Spleen (tissue), 11 donors: ENCODE results near the gene AKR1B1. TPM values are rescaled to one million over a fixed set of nuclear protein-coding genes. Genes with fewer than 3 reads are reported as not detected.
A peak's percentile ranks its signal among the peaks of the same experiment; 100 is the strongest.

Experiments used
- DNase-seq: peaks from one replicate; pipeline ENCODE4 v3.0.0-alpha.2; 2020
- H3K27ac ChIP-seq, 8 donors: fragments of 200-600 bp; sonication (generic) in 7 of 8; 1 replicate in 4 of 8; 2 replicates in 4 of 8; pipeline versions ENCODE4 v1.5.0 to v1.8.0; 2016 to 2021; ENCODE audit warnings: inconsistent platforms in 4 of 8, mild to moderate bottlenecking in 4 of 8, moderate library complexity in 1 of 8
- H3K27me3 ChIP-seq, 7 donors: fragments of 200-600 bp; sonication (generic) in 6 of 7; replicated peaks in 1 of 7; 1 replicate in 4 of 7; 2 replicates in 3 of 7; pipeline versions ENCODE4 v1.5.0 to v1.8.0; 2016 to 2021; ENCODE audit warnings: inconsistent platforms in 3 of 7, mild to moderate bottlenecking in 1 of 7
- H3K36me3 ChIP-seq, 6 donors: fragments of 200-600 bp; sonication (generic) in 5 of 6; 1 replicate in 4 of 6; 2 replicates in 2 of 6; pipeline versions ENCODE4 v1.5.0 to v1.8.0; 2016 to 2021; ENCODE audit warnings: inconsistent platforms in 2 of 6
- H3K4me1 ChIP-seq, 6 donors: fragments of 200-600 bp; sonication (generic) in 5 of 6; 1 replicate in 3 of 6; 2 replicates in 3 of 6; pipeline versions ENCODE4 v1.5.0 to v1.8.0; 2016 to 2021; ENCODE audit warnings: inconsistent platforms in 3 of 6
- H3K4me3 ChIP-seq, 8 donors: fragments of 200-600 bp; sonication (generic) in 7 of 8; 1 replicate in 4 of 8; 2 replicates in 4 of 8; pipeline versions ENCODE4 v1.5.0 to v1.8.0; 2016 to 2021; ENCODE audit warnings: inconsistent platforms in 4 of 8, mild to moderate bottlenecking in 4 of 8, moderate library complexity in 2 of 8
- H3K9me3 ChIP-seq, 8 donors: fragments of 200-600 bp; sonication (generic) in 7 of 8; 1 replicate in 4 of 8; 2 replicates in 4 of 8; pipeline versions ENCODE4 v1.5.0 to v1.8.0; 2016 to 2021; ENCODE audit warnings: inconsistent platforms in 4 of 8
- POLR2A ChIP-seq, 3 donors: fragments of 450-650 bp; IDR thresholded peaks; one replicate each; pipeline ENCODE4 v1.5.1; 2017; ENCODE audit warnings: antibody characterized with exemption in 3 of 3, mild to moderate bottlenecking in 1 of 3
- POLR2AphosphoS5 ChIP-seq, 3 donors: sonication (generic); formaldehyde crosslinking; IDR thresholded peaks; one replicate each; pipeline ENCODE4 v1.5.1; 2017; ENCODE audit warnings: antibody characterized with exemption in 3 of 3
- WGBS, 5 donors: extraction: QIAGEN DNeasy Blood & Tissue Kit in 3 of 5; methylation state at CpG; one replicate each; pipeline versions ENCODE4 v1.1.5 to v1.1.7; 2013 to 2018; 5-methylcytosine and 5-hydroxymethylcytosine counted together
- intact Hi-C: fragments of 100-400 bp; cut with DNase I; formaldehyde crosslinking; loops from one replicate; pipeline ENCODE4 v1.15.0; 2023; ENCODE audit warnings: low total_unique reads
- polyA plus RNA-seq, 3 donors: library from polyadenylated mRNA; stranded (reverse); fragments of 200-250 nt; gene quantifications; one replicate each; pipeline ENCODE4 v1.2.1, GENCODE V29; 2013
- total RNA-seq, 7 donors: library from RNA; depleted of rRNA in 3 of 7; stranded (reverse); fragments of >200 nt in 3 of 7; fragmentation: NEBNext Ultra II Directional in 4 of 7; extraction: Animal tissue kit (Norgen Biotek cat#: 25700) in 4 of 7; gene quantifications; one replicate each; pipeline versions ENCODE4 v1.1.0 to v1.2.1, GENCODE V29; 2016 to 2021
- TF ChIP-seq, protein P1 (sequence below), 11 experiments: fragments of 200-600 bp in 7 of 11; fragments of 450-650 bp in 4 of 11; sonication (generic) in 4 of 11; IDR thresholded peaks in 8 of 11; conservative IDR thresholded peaks in 3 of 11; 1 replicate in 7 of 11; 2 replicates in 4 of 11; pipeline versions ENCODE4 v1.4.0 to v1.8.0; 2016 to 2021; ENCODE audit warnings: antibody characterized with exemption in 11 of 11, inconsistent platforms in 4 of 11, mild to moderate bottlenecking in 1 of 11
- donor health status: healthy with polysubstance abuse.
- donor health status: DM: no; HTN: no; CAD: no; lungs with moderate emphysema.
- donor health status: DM: no; HTN: no; CAD: no.
- donor health status: Bipolar disorder and iron deficiency.
- donor health status: healthy.
- donor health status: DM: no; HTN: no; CAD: no.
- donor health status: DM: yes; HTN: yes; CAD: no.

Gene AKR1B1
- total and polyA plus RNA-seq, 10 donors: 53.7 to 112 (median 68.3) TPM

- TF ChIP-seq, protein P1, sequence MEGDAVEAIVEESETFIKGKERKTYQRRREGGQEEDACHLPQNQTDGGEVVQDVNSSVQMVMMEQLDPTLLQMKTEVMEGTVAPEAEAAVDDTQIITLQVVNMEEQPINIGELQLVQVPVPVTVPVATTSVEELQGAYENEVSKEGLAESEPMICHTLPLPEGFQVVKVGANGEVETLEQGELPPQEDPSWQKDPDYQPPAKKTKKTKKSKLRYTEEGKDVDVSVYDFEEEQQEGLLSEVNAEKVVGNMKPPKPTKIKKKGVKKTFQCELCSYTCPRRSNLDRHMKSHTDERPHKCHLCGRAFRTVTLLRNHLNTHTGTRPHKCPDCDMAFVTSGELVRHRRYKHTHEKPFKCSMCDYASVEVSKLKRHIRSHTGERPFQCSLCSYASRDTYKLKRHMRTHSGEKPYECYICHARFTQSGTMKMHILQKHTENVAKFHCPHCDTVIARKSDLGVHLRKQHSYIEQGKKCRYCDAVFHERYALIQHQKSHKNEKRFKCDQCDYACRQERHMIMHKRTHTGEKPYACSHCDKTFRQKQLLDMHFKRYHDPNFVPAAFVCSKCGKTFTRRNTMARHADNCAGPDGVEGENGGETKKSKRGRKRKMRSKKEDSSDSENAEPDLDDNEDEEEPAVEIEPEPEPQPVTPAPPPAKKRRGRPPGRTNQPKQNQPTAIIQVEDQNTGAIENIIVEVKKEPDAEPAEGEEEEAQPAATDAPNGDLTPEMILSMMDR (IDR thresholded peaks at IDR 0.05 in 8 of 11, conservative IDR thresholded peaks at IDR 0.05 in 3 of 11): no peak
- TF ChIP-seq POLR2AphosphoS5 (IDR thresholded peaks at IDR 0.05) (no peak), POLR2A (IDR thresholded peaks at IDR 0.05) (no peak)
- H3K27ac ChIP-seq: no peak overlapping the region
- H3K9me3 ChIP-seq: no peaks in the 10 kb centered on the region
- peaks cover 0 to 8% (median 0%) of the 10 kb centered on the region in 6 donors for H3K36me3 ChIP-seq
- peaks cover 14 to 70% (median 40%) of the 10 kb centered on the region in 6 donors for H3K4me1 ChIP-seq
- intact Hi-C loops: no loop called here
- 90 to 96% (median 93%) methylated on average over 2 of the region's 2 CpGs for WGBS, 5 donors
- no peak overlapping the region for H3K4me3 ChIP-seq
- peaks cover 0 to 11% (median 0%) of the 10 kb centered on the region in 7 donors for H3K27me3 ChIP-seq
- DNase-seq: no peak
These were observed 1.7 kb downstream of the AKR1B1 start for GRCh38 chr7:134457210-134457609.

DNA sequence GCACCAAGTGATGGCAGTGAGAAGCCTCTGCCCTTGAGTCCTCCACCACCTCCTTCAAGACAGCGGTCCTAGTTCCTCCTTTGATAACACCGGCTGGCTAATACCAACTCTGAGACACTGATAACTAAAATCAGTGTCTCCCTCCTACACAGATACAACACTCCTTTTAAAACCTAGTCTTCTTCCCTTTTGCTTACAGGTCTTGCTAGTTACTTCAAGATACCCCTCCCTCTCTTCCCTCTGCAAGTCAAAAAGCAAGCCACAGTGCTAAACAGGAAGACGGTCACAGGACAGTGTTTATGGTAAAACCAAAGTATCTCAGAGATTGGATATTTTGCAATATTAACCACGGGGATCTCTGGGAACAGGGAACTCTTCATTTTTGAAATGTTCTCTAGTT is 4.6 kb downstream of the AKR1B1 start:
- no peak overlapping the region for H3K4me3 ChIP-seq
- peaks cover 0 to 11% (median 0%) of the 10 kb centered on the region in 7 donors for H3K27me3 ChIP-seq
- H3K9me3 ChIP-seq: no peaks in the 10 kb centered on the region
- WGBS, 5 donors: 21 to 38% (median 26%) methylated on average over 4 of the region's 4 CpGs
- intact Hi-C loops: no loop called here
- H3K36me3 ChIP-seq: peaks cover 3 to 34% (median 22%) of the 10 kb centered on the region in 6 donors
- DNase-seq: no peak
- peaks cover 13 to 66% (median 35%) of the 10 kb centered on the region in 6 donors for H3K4me1 ChIP-seq
- TF ChIP-seq POLR2AphosphoS5 (IDR thresholded peaks at IDR 0.05): no peak
- TF ChIP-seq, protein P1 (IDR thresholded peaks at IDR 0.05 in 8 of 11, conservative IDR thresholded peaks at IDR 0.05 in 3 of 11): no peak
- no peak for TF ChIP-seq POLR2A (IDR thresholded peaks at IDR 0.05)
- H3K27ac ChIP-seq: peak overlapping the region in 5 of 8 donors; percentile 37 to 66 (median 55)

DNA sequence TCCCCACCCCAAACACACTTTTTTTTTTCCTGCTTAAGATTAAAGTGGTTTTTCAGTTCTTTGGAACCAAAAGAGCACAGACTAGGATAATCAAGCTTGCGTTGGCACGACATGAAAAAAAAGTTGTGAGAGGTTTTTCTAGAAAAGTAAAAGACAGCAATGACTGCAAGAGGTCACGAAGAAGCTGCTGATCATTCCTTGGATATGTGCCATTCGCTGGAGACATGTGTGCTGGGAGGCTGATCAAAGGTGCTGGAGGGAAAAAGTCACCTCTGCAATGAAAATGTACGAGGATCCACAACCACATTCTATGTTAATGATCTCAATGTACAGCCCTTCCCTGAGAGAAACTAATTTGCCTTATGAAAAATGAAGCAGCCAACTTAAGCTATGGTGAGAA is 5.4 kb downstream of the AKR1B1 start:
- TF ChIP-seq, protein P1 (IDR thresholded peaks at IDR 0.05 in 8 of 11, conservative IDR thresholded peaks at IDR 0.05 in 3 of 11): no peak
- TF ChIP-seq POLR2AphosphoS5 (IDR thresholded peaks at IDR 0.05): no peak
- no peak for TF ChIP-seq POLR2A (IDR thresholded peaks at IDR 0.05)
- Histone ChIP-seq H3K27me3 (peaks cover 0 to 4% (median 0%) of the 10 kb centered on the region in 7 donors), H3K4me1 (peaks cover 12 to 62% (median 32%) of the 10 kb centered on the region in 6 donors), H3K36me3 (peaks cover 5 to 41% (median 28%) of the 10 kb centered on the region in 6 donors), H3K27ac (peak overlapping the region in 1 of 8 donors; percentile 61), H3K9me3 (no peaks in the 10 kb centered on the region), H3K4me3 (no peak overlapping the region)
- 91 to 94% (median 94%) methylated on average over 5 of the region's 5 CpGs for WGBS, 5 donors
- no peak for DNase-seq
- intact Hi-C loops: no loop called here

DNA sequence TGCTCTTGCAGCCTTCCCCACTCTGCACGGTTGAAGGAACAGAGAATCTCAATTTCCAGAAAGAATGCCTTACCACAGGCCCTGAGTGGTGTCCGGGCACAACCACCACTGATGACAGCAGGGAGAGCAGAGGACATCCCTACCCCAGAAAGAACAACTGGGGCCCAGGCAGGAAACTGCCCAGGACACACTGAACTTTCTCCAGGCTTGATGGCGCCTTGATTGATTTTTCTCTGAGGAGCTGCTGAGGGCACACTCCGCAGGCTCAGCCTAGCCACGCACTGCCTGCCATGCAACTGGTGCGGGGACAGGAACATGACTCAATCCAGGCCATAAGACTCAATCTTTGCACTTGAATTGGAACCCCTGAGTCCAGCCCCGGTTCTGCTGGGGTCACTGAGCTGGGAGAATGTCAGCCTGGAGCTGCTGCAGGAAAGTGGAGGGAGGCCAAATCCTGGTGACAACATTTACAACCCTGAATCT is 5.9 kb downstream of the AKR1B1 start:
- no peak overlapping the region for H3K4me3 ChIP-seq
- WGBS, 5 donors: 87 to 92% (median 90%) methylated on average over 4 to 7 of the region's 7 CpGs
- intact Hi-C loops: no loop called here
- TF ChIP-seq POLR2A (IDR thresholded peaks at IDR 0.05) (no peak), POLR2AphosphoS5 (IDR thresholded peaks at IDR 0.05) (no peak)
- TF ChIP-seq, protein P1 (IDR thresholded peaks at IDR 0.05 in 8 of 11, conservative IDR thresholded peaks at IDR 0.05 in 3 of 11): no peak
- H3K9me3 ChIP-seq: no peaks in the 10 kb centered on the region
- H3K27me3 ChIP-seq: no peaks in the 10 kb centered on the region
- DNase-seq: no peak
- peaks cover 12 to 57% (median 30%) of the 10 kb centered on the region in 6 donors for H3K4me1 ChIP-seq
- H3K36me3 ChIP-seq: peaks cover 5 to 46% (median 33%) of the 10 kb centered on the region in 6 donors
- H3K27ac ChIP-seq: no peak overlapping the region
